ENCODE results near the gene DDX39B. TPM values are rescaled to one million over a fixed set of nuclear protein-coding genes. Genes with fewer than 3 reads are reported as not detected.

The DDX39B gene
- total and polyA plus RNA-seq, 9 of the 15 experiments (the other 6 are each of a cell fraction or from before 2014, with no cell fraction given), result 479 to 869 (median 592) TPM

DNA sequence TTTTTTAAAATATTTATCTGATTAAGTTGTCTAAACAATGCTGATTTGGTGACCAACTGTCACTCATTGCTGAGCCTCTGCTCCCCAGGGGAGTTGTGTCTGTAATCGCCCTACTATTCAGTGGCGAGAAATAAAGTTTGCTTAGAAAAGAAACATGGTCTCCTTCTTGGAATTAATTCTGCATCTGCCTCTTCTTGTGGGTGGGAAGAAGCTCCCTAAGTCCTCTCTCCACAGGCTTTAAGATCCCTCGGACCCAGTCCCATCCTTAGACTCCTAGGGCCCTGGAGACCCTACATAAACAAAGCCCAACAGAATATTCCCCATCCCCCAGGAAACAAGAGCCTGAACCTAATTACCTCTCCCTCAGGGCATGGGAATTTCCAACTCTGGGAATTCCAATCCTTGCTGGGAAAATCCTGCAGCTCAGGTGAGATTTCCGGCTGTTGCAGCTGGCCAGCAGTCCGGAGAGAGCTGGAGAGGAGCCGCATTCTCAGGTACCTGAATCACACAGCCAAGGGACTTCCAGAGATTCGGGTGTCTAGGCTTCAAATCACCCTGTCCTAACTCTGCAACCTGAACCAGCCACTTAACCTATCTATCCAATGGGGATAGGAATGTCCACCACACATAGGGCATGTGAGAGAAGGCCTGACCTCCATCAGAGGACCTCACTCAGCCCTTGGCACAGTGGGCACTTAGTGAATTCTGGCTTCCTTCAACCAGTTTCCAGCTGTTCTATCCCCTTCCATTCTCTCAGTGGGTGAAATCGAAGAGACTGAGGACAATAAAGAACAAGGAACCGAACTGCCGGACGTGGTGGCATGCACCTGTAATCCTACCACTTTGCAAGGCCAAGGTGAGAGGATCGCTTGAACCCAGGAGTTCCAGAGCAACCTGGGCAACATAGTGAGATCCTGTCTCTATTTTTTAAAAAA lies 36.6 kb upstream of the DDX39B start:
- WGBS (ENCODE audit: insufficient coverage, low coverage, missing lambda C conversion rate), result 54% methylated on average over 12 of the region's 12 CpGs
- H3K4me1 ChIP-seq (replicated peaks in 1 of 2; ENCODE audit: control insufficient read depth in 2 of 2, insufficient read depth in 2 of 2, low read length in 2 of 2), result peaks cover 0 to 30% of the 10 kb centered on the region in 2 experiments; a peak in 3 of 5 replicates
- no peak overlapping the region for H3K4me3 ChIP-seq
- in situ Hi-C loops (cut with MboI), result no loop called here
- POLR2A ChIA-PET, result interaction anchor here (3.1 to 3.3 kb wide), 2 partner anchors 9 to 15 kb away, joined by 7 to 16 read pairs; no protein-coding TSS in a partner anchor
- no peaks in the 10 kb centered on the region for H4K20me1 ChIP-seq (replicated peaks; ENCODE audit: control insufficient read depth, insufficient read depth, low read length)
- DNase-seq (ENCODE audit: extremely low read depth in 1 of 4, low spot score in 3 of 4) (no peak), FAIRE-seq (no peak), ATAC-seq (no peak)
- no peak overlapping the region for H2AFZ ChIP-seq (ENCODE audit: low read depth, low read length)
- no peak overlapping the region for H3K27ac ChIP-seq (ENCODE audit: extremely low read depth, low read depth, low read length)
- no peaks in the 10 kb centered on the region for H3K79me2 ChIP-seq (ENCODE audit: control insufficient read depth, insufficient read depth, low read length)
- H3K9ac ChIP-seq (ENCODE audit: insufficient read depth in 1 of 2, low read depth in 2 of 2, low read length in 2 of 2), result no peak overlapping the region
- H3K9me1 ChIP-seq (ENCODE audit: control insufficient read depth, insufficient read depth, low read length), result no peaks in the 10 kb centered on the region
- H3K36me3 ChIP-seq (ENCODE audit: control insufficient read depth, insufficient read depth, low read length), result no peaks in the 10 kb centered on the region
- CTCF ChIA-PET (ENCODE audit: low intra/inter-chr PET ratio), result no interaction called here
- BruUV-seq (replicated peaks), result no TSS peak
- no peak overlapping the region for H3K4me2 ChIP-seq (ENCODE audit: insufficient read depth, low read length)
- no peaks in the 10 kb centered on the region for H3K9me3 ChIP-seq (replicated peaks; ENCODE audit: control insufficient read depth, insufficient read depth, low read depth, low read length)
- H3K27me3 ChIP-seq (ENCODE audit: control insufficient read depth in 2 of 2, insufficient read depth in 2 of 2, low read length in 2 of 2), result no peaks in the 10 kb centered on the region
- intact Hi-C loops (cut with micrococcal nuclease), result no loop called here
- no peak for TF ChIP-seq MYC (IDR thresholded peaks at IDR 0.05; ENCODE audit: low read depth, low read length)
- no peak for TF ChIP-seq MYC (CRISPR knock-in tag; IDR thresholded peaks at IDR 0.05; ENCODE audit: borderline replicate concordance, low read depth)
- no peak for TF ChIP-seq SMARCB1 (IDR thresholded peaks at IDR 0.05; ENCODE audit: insufficient read length, low read depth)
- no peak for TF ChIP-seq MAX (CRISPR knock-in tag; IDR thresholded peaks at IDR 0.05)
- no peak for TF ChIP-seq L3MBTL2 (IDR thresholded peaks at IDR 0.05)
- TF ChIP-seq, protein P1, sequence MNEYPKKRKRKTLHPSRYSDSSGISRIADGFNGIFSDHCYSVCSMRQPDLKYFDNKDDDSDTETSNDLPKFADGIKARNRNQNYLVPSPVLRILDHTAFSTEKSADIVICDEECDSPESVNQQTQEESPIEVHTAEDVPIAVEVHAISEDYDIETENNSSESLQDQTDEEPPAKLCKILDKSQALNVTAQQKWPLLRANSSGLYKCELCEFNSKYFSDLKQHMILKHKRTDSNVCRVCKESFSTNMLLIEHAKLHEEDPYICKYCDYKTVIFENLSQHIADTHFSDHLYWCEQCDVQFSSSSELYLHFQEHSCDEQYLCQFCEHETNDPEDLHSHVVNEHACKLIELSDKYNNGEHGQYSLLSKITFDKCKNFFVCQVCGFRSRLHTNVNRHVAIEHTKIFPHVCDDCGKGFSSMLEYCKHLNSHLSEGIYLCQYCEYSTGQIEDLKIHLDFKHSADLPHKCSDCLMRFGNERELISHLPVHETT (CRISPR knock-in tag; conservative IDR thresholded peaks at IDR 0.05 in 1 of 2, IDR thresholded peaks at IDR 0.05 in 1 of 2), result no peak
- TF ChIP-seq ZFP30 (CRISPR knock-in tag; IDR thresholded peaks at IDR 0.05; ENCODE audit: borderline replicate concordance), result no peak
- TF ChIP-seq KLF6 (CRISPR knock-in tag; IDR thresholded peaks at IDR 0.05; ENCODE audit: borderline replicate concordance), result no peak
- no peak for TF ChIP-seq GABPB1 (CRISPR knock-in tag; IDR thresholded peaks at IDR 0.05)
- TF ChIP-seq, protein P2, sequence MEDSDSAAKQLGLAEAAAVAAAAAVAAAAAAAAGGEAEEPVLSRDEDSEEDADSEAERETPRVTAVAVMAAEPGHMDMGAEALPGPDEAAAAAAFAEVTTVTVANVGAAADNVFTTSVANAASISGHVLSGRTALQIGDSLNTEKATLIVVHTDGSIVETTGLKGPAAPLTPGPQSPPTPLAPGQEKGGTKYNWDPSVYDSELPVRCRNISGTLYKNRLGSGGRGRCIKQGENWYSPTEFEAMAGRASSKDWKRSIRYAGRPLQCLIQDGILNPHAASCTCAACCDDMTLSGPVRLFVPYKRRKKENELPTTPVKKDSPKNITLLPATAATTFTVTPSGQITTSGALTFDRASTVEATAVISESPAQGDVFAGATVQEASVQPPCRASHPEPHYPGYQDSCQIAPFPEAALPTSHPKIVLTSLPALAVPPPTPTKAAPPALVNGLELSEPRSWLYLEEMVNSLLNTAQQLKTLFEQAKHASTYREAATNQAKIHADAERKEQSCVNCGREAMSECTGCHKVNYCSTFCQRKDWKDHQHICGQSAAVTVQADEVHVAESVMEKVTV (CRISPR knock-in tag; IDR thresholded peaks at IDR 0.05), result no peak
- no peak for TF ChIP-seq KDM1A (IDR thresholded peaks at IDR 0.05)
- no peak for TF ChIP-seq PHF21A (IDR thresholded peaks at IDR 0.05; ENCODE audit: borderline replicate concordance, low read depth)
- no peak for TF ChIP-seq ZNF24 (IDR thresholded peaks at IDR 0.05)
- TF ChIP-seq CBFA2T2 (conservative IDR thresholded peaks at IDR 0.05), result no peak
- no peak for TF ChIP-seq MLLT1 (IDR thresholded peaks at IDR 0.05)
